Neural cell (in vitro differentiated cells): Measurements from ENCODE around the gene PNLIP. TPM values are rescaled to one million over a fixed set of nuclear protein-coding genes. Genes with fewer than 3 reads are reported as not detected.

Experiments
- H2AFZ ChIP-seq: fragments of 200-600, 300-800 bp; sonication (generic), shearing (Covaris generic); 2 replicates; pipeline ENCODE4 v1.6.0; 2014; ENCODE audit warnings: low read depth, mild to moderate bottlenecking, antibody characterized with exemption, low read length, moderate library complexity
- H3F3A ChIP-seq: fragments of 200-600 bp; shearing (Covaris generic); 2 replicates; pipeline ENCODE4 v1.6.1; 2016; ENCODE audit warnings: mild to moderate bottlenecking, moderate library complexity, mixed read lengths, antibody characterized with exemption, low read length; ENCODE audit not compliant: insufficient read depth, poor library complexity, severe bottlenecking
- H3K27ac ChIP-seq: fragments of 200-600, 300-800 bp; sonication (generic), shearing (Covaris generic); 2 replicates; pipeline ENCODE4 v1.5.1; 2014; ENCODE audit warnings: mild to moderate bottlenecking, low read length, moderate library complexity
- H3K27me3 ChIP-seq: fragments of 300-800, 200-600 bp; sonication (generic), shearing (Covaris generic); 2 replicates; pipeline ENCODE4 v1.6.0; 2014; ENCODE audit warnings: mild to moderate bottlenecking, low read depth, low read length, moderate library complexity; ENCODE audit not compliant: insufficient read depth
- H3K36me3 ChIP-seq: fragments of 300-800, 200-600 bp; sonication (generic), shearing (Covaris generic); 2 replicates; pipeline ENCODE4 v1.5.1; 2014; ENCODE audit warnings: mild to moderate bottlenecking, antibody characterized with exemption, low read length, moderate library complexity; ENCODE audit not compliant: insufficient read depth
- H3K4me2 ChIP-seq: fragments of 300-800, 200-600 bp; sonication (generic), shearing (Covaris generic); 2 replicates; pipeline ENCODE4 v1.6.0; 2014; ENCODE audit warnings: mild to moderate bottlenecking, low read length
- H3K4me3 ChIP-seq: fragments of 300-800, 200-600 bp; sonication (generic), shearing (Covaris generic); 2 replicates; pipeline ENCODE4 v1.5.1; 2014; ENCODE audit warnings: mild to moderate bottlenecking, low read length, moderate library complexity
- H3K79me2 ChIP-seq: fragments of 200-600 bp; shearing (Covaris generic); replicated peaks from 2 replicates; pipeline ENCODE4 v1.6.0; 2014; ENCODE audit warnings: mild to moderate bottlenecking, low read length, moderate library complexity; ENCODE audit not compliant: insufficient read depth
- H3K9ac ChIP-seq: fragments of 300-800, 200-600 bp; sonication (generic), shearing (Covaris generic); 2 replicates; pipeline ENCODE4 v1.6.1; 2016; ENCODE audit warnings: mild to moderate bottlenecking, low read length, mixed read lengths
- H3K9me2 ChIP-seq: fragments of 200-600 bp; shearing (Covaris generic); 2 replicates; pipeline ENCODE4 v1.6.1; 2016; ENCODE audit warnings: mild to moderate bottlenecking, low read length, mixed read lengths; ENCODE audit not compliant: insufficient read depth
- H3K9me3 ChIP-seq: fragments of 200-600, 300-800 bp; sonication (generic), shearing (Covaris generic); 2 replicates; pipeline ENCODE4 v1.6.1; 2016; ENCODE audit warnings: mild to moderate bottlenecking, mixed run types, low read length, moderate library complexity, mixed read lengths
- H4K20me1 ChIP-seq: fragments of 200-600 bp; shearing (Covaris generic); 2 replicates; pipeline ENCODE4 v1.6.1; 2016; ENCODE audit warnings: mild to moderate bottlenecking, mixed run types; ENCODE audit not compliant: insufficient read depth
- EP300 ChIP-seq: fragments of 450-650 bp; conservative IDR thresholded peaks from 2 replicates; pipeline ENCODE4 v1.6.1; 2014; ENCODE audit warnings: antibody characterized with exemption, mild to moderate bottlenecking, moderate library complexity; ENCODE audit not compliant: poor library complexity, severe bottlenecking
- EZH2 ChIP-seq: fragments of 200-600, 300-800 bp; shearing (Covaris generic), sonication (generic); IDR thresholded peaks from 2 replicates; pipeline ENCODE4 v1.6.1; 2014; ENCODE audit warnings: antibody characterized with exemption, low read length, borderline replicate concordance, mild to moderate bottlenecking; ENCODE audit not compliant: insufficient read depth, poor library complexity, severe bottlenecking
- MXI1 ChIP-seq: fragments of 450-650 bp; conservative IDR thresholded peaks from 2 replicates; pipeline ENCODE4 v1.6.1; 2014; ENCODE audit warnings: antibody characterized with exemption, mild to moderate bottlenecking; ENCODE audit not compliant: poor library complexity, severe bottlenecking
- POLR2AphosphoS5 ChIP-seq: IDR thresholded peaks from 2 replicates; pipeline ENCODE4 v1.6.1; 2012
- RAD21 ChIP-seq: fragments of 450-650 bp; conservative IDR thresholded peaks from 2 replicates; pipeline ENCODE4 v1.6.1; 2014; ENCODE audit warnings: antibody characterized with exemption, mild to moderate bottlenecking, moderate library complexity
- SMC3 ChIP-seq: fragments of 450-650 bp; conservative IDR thresholded peaks from 2 replicates; pipeline ENCODE4 v1.6.1; 2014; ENCODE audit warnings: antibody characterized with exemption, mild to moderate bottlenecking, moderate library complexity; ENCODE audit not compliant: poor library complexity
- TAF1 ChIP-seq: IDR thresholded peaks from 2 replicates; pipeline ENCODE4 v1.6.1; 2012; ENCODE audit warnings: low read depth
- polyA minus RNA-seq: library from RNA; depleted of rRNA, polyadenylated mRNA; stranded (reverse); fragments of >200 nt; gene quantifications from 2 replicates; pipeline ENCODE4 v1.2.3, GENCODE V29; 2014
- polyA plus RNA-seq: library from polyadenylated mRNA; depleted of rRNA; stranded (reverse); fragments of >200 nt; gene quantifications from 2 replicates; pipeline ENCODE4 v1.2.3, GENCODE V29; 2014
- TF ChIP-seq, protein P1 (sequence below): IDR thresholded peaks from 2 replicates; pipeline ENCODE4 v1.6.1; 2012; ENCODE audit warnings: borderline replicate concordance
- TF ChIP-seq, protein P2 (sequence below): fragments of 450-650 bp; IDR thresholded peaks from 2 replicates; pipeline ENCODE4 v1.5.1; 2014; ENCODE audit warnings: antibody characterized with exemption, mild to moderate bottlenecking, moderate library complexity; ENCODE audit not compliant: poor library complexity, severe bottlenecking

PNLIP gene
- polyA plus RNA-seq (not detected in 2 replicates), polyA minus RNA-seq (not detected in 2 replicates)

GRCh38 chr10:116545756-116546155 lies at the start of gene PNLIP:
Gene PNLIP, plus strand, starts transcription at chr10:116545931. Its CDS starts 162 bp downstream, at chr10:116546093.
- TF ChIP-seq, protein P1, sequence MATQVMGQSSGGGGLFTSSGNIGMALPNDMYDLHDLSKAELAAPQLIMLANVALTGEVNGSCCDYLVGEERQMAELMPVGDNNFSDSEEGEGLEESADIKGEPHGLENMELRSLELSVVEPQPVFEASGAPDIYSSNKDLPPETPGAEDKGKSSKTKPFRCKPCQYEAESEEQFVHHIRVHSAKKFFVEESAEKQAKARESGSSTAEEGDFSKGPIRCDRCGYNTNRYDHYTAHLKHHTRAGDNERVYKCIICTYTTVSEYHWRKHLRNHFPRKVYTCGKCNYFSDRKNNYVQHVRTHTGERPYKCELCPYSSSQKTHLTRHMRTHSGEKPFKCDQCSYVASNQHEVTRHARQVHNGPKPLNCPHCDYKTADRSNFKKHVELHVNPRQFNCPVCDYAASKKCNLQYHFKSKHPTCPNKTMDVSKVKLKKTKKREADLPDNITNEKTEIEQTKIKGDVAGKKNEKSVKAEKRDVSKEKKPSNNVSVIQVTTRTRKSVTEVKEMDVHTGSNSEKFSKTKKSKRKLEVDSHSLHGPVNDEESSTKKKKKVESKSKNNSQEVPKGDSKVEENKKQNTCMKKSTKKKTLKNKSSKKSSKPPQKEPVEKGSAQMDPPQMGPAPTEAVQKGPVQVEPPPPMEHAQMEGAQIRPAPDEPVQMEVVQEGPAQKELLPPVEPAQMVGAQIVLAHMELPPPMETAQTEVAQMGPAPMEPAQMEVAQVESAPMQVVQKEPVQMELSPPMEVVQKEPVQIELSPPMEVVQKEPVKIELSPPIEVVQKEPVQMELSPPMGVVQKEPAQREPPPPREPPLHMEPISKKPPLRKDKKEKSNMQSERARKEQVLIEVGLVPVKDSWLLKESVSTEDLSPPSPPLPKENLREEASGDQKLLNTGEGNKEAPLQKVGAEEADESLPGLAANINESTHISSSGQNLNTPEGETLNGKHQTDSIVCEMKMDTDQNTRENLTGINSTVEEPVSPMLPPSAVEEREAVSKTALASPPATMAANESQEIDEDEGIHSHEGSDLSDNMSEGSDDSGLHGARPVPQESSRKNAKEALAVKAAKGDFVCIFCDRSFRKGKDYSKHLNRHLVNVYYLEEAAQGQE = no peak
- TF ChIP-seq POLR2AphosphoS5 = no peak
- TF ChIP-seq, protein P2, sequence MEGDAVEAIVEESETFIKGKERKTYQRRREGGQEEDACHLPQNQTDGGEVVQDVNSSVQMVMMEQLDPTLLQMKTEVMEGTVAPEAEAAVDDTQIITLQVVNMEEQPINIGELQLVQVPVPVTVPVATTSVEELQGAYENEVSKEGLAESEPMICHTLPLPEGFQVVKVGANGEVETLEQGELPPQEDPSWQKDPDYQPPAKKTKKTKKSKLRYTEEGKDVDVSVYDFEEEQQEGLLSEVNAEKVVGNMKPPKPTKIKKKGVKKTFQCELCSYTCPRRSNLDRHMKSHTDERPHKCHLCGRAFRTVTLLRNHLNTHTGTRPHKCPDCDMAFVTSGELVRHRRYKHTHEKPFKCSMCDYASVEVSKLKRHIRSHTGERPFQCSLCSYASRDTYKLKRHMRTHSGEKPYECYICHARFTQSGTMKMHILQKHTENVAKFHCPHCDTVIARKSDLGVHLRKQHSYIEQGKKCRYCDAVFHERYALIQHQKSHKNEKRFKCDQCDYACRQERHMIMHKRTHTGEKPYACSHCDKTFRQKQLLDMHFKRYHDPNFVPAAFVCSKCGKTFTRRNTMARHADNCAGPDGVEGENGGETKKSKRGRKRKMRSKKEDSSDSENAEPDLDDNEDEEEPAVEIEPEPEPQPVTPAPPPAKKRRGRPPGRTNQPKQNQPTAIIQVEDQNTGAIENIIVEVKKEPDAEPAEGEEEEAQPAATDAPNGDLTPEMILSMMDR = no peak
- TF ChIP-seq MXI1 = no peak
- no peak for TF ChIP-seq EZH2
- no peak for TF ChIP-seq EP300
- no peak for TF ChIP-seq TAF1
- TF ChIP-seq SMC3 = no peak
- no peaks in the 10 kb centered on the region for H3K79me2 ChIP-seq
- no peaks in the 10 kb centered on the region for H3K36me3 ChIP-seq
- H3K9ac ChIP-seq = no peak within 1 kb of the TSS
- no peak within 1 kb of the TSS for H3K4me3 ChIP-seq
- no peak within 1 kb of the TSS for H2AFZ ChIP-seq
- H3K9me3 ChIP-seq = no peaks in the 10 kb centered on the region
- H4K20me1 ChIP-seq = no peaks in the 10 kb centered on the region
- no peaks in the 10 kb centered on the region for H3F3A ChIP-seq
- no peaks in the 10 kb centered on the region for H3K9me2 ChIP-seq
- no peak within 1 kb of the TSS for H3K4me2 ChIP-seq
- no peak within 1 kb of the TSS for H3K27ac ChIP-seq
- no peaks in the 10 kb centered on the region for H3K27me3 ChIP-seq

DNA sequence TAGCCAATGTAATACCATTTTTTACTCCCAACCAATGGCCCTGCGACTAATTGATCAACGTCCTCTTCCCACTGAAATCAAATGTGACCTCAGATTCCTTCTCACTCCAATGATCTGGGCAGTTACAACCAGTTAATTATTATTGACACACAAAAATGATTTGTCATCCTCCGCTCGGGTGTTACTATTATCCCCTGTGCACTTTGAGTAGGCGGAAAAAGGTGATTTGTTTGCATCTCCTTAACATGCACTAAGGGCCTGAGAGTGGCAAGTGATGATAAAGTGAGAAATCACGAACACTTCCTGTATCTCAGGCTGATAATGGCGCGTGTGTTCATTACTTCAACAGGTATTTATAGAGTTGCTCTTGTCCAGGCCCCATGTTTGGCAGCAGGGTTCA lies 40.9 kb upstream of the PNLIP start:
- no peaks in the 10 kb centered on the region for H3K9me2 ChIP-seq
- TF ChIP-seq EZH2 (no peak), TAF1 (no peak), RAD21 (no peak), SMC3 (no peak)
- H3K79me2 ChIP-seq = no peaks in the 10 kb centered on the region
- no peaks in the 10 kb centered on the region for H3K9me3 ChIP-seq
- H3K27me3 ChIP-seq = no peaks in the 10 kb centered on the region
- H3K4me2 ChIP-seq = no peak overlapping the region
- H3K4me3 ChIP-seq = no peak overlapping the region
- no peak overlapping the region for H3K9ac ChIP-seq
- no peak overlapping the region for H2AFZ ChIP-seq
- H3K36me3 ChIP-seq = no peaks in the 10 kb centered on the region
- H3K27ac ChIP-seq = no peak overlapping the region
- H4K20me1 ChIP-seq = no peaks in the 10 kb centered on the region
- H3F3A ChIP-seq = no peaks in the 10 kb centered on the region

- H3K27me3 ChIP-seq = no peaks in the 10 kb centered on the region
- H3F3A ChIP-seq = no peaks in the 10 kb centered on the region
- TF ChIP-seq TAF1 (no peak), SMC3 (no peak)
- TF ChIP-seq, protein P1 = no peak
Measured at GRCh38 chr10:116510565-116510964, 35.2 kb upstream of the PNLIP start.

More at GRCh38 chr10:116510565-116510964, 35.2 kb upstream of the PNLIP start:
- Histone ChIP-seq H3K79me2 (no peaks in the 10 kb centered on the region), H3K9me3 (no peaks in the 10 kb centered on the region), H4K20me1 (no peaks in the 10 kb centered on the region), H3K27ac (no peak overlapping the region), H3K4me3 (no peak overlapping the region), H3K9me2 (no peaks in the 10 kb centered on the region), H3K36me3 (no peaks in the 10 kb centered on the region), H2AFZ (no peak overlapping the region), H3K9ac (no peak overlapping the region), H3K4me2 (no peak overlapping the region)
